ENCODE measurements around the gene WDR62.

The WDR62 gene

DNA sequence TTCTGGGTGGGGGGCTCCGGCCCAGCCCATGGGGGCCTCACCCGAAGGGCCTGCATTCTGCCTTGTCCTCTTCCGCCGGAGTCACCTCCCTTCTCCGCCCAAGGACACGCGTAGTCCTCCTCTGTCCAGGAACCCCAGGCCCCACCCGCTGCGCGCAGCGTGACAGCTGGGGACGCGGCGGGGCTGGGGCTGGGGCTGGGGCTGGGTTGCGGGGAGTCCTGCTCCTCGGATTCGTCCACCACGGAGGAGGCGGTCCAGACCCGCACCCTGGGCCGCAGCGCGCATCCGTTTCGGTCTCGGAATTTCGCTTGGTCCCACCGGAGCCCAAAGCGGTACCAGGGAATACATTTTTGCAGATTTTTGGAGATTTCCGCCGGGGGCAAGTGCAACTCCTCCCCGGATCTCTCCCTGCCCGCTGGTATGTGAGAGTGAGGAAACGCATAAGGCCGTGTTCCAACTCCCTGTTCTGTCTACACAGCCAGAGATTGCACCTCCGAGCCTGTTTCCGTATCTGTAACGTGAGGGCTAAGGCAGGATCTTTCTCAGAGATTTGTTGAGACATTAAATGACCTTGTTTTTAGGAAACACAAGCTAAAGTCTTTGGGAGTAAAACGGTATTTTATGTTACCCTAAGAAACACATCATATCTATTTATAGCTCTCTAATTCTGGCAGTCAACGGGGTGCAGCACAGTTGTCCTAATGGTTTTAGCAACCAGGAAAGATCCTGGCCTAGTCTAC lies 97.8 kb downstream of the WDR62 start, which contains the start of gene COX7A1:
COX7A1 (minus strand) TSS at position 96 of the 740 bp plus-strand sequence; CDS start at position 56, 40 bp downstream.
- ChIA-PET CTCF (interaction anchor here (0.6 to 2.5 kb wide), 5 partner anchors 14 to 94 kb away, joined by 3 to 16 read pairs (median 4); no protein-coding TSS in a partner anchor), POLR2A (interaction anchor here (0.5 to 2.1 kb wide), 4 partner anchors 10 to 37 kb away, joined by 3 to 10 read pairs (median 6); partner anchors contain the start of genes CAPNS1 and TBCB)
- Histone ChIP-seq H3K27ac (ENCODE audit: extremely low read depth, low read depth, low read length) (no peak within 1 kb of the TSS), H3K9me3 (ENCODE audit: control insufficient read depth, insufficient read depth, low read depth, low read length) (no peaks in the 10 kb centered on the region), H3K36me3 (ENCODE audit: control insufficient read depth in 2 of 2, insufficient read depth in 1 of 2, low read length in 2 of 2) (peaks cover 46 to 56% of the 10 kb centered on the region in 2 experiments), H3K4me1 (ENCODE audit: control insufficient read depth, insufficient read depth, low read length) (peaks cover 4% of the 10 kb centered on the region; the same call in 1 of the 2 replicates), H3K4me3 (ENCODE audit: low read depth, low read length) (no peak within 1 kb of the TSS)
- TF ChIP-seq ZBTB7A (tag by site-specific recombination; IDR thresholded peaks at IDR 0.05; ENCODE audit: low read depth) (no peak), ZNF23 (tag by site-specific recombination; IDR thresholded peaks at IDR 0.05; ENCODE audit: borderline replicate concordance) (no peak), ZNF341 (tag by site-specific recombination; IDR thresholded peaks at IDR 0.05; ENCODE audit: low read depth) (no peak), ZNF48 (tag by site-specific recombination; IDR thresholded peaks at IDR 0.05) (no peak), KLF8 (tag by site-specific recombination; IDR thresholded peaks at IDR 0.05) (peak; percentile 20; the same call in 1 of the 2 replicates), ZNF302 (tag by site-specific recombination; IDR thresholded peaks at IDR 0.05; ENCODE audit: low read depth) (no peak), ZFP37 (tag by site-specific recombination; IDR thresholded peaks at IDR 0.05) (no peak)
- TF ChIP-seq, protein P1, sequence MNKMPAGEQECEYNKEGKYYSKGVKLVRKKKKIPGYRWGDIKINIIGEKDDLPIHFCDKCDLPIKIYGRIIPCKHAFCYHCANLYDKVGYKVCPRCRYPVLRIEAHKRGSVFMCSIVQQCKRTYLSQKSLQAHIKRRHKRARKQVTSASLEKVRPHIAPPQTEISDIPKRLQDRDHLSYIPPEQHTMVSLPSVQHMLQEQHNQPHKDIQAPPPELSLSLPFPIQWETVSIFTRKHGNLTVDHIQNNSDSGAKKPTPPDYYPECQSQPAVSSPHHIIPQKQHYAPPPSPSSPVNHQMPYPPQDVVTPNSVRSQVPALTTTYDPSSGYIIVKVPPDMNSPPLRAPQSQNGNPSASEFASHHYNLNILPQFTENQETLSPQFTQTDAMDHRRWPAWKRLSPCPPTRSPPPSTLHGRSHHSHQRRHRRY (tag by site-specific recombination; IDR thresholded peaks at IDR 0.05) = no peak

DNA sequence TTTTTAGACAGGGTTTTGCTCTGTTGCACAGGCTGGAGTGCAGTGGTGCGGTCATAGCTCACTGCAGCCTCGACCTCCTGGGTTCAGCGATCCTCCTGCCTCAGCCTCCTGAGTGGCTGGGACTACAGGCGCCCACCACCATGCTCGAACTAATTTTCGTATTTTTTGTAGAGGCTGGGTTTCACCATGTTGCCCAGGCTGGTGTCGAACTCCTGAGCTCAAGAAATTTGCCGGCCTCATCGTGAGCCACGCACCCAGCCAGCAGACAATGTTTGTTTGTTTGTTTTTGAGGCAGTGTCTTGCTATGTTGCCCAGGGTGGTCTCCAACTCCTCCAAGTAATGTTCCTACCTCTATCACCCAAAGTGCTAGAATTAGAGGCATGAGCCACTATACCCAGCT lies 98.4 kb downstream of the WDR62 start:
- H3K4me1 ChIP-seq (ENCODE audit: control insufficient read depth, insufficient read depth, low read length) = peaks cover 4% of the 10 kb centered on the region; the same call in 1 of the 2 replicates
- no peaks in the 10 kb centered on the region for H3K9me3 ChIP-seq (ENCODE audit: control insufficient read depth, insufficient read depth, low read depth, low read length)
- POLR2A ChIA-PET = interaction anchor here (0.5 to 2.1 kb wide), 4 partner anchors 9 to 38 kb away, joined by 3 to 10 read pairs (median 6); partner anchors contain the start of genes CAPNS1 and TBCB
- no peak overlapping the region for H3K27ac ChIP-seq (ENCODE audit: extremely low read depth, low read depth, low read length)
- CTCF ChIA-PET = interaction anchor here (0.6 to 2.5 kb wide), 6 partner anchors 14 to 95 kb away, joined by 3 to 16 read pairs (median 4); no protein-coding TSS in a partner anchor
- H3K36me3 ChIP-seq (ENCODE audit: control insufficient read depth in 2 of 2, insufficient read depth in 1 of 2, low read length in 2 of 2) = peaks cover 40 to 49% of the 10 kb centered on the region in 2 experiments
- TF ChIP-seq ZNF560 (tag by site-specific recombination; IDR thresholded peaks at IDR 0.05; ENCODE audit: borderline replicate concordance) (no peak), ZNF132 (tag by site-specific recombination; IDR thresholded peaks at IDR 0.05; ENCODE audit: borderline replicate concordance) (no peak), ZNF121 (tag by site-specific recombination; IDR thresholded peaks at IDR 0.05) (peak; percentile 62; the same call in 1 of the 2 replicates)
- H3K4me3 ChIP-seq (ENCODE audit: low read depth, low read length) = no peak overlapping the region

Measured in HEK293 (cell line).